Activated CD8-positive, alpha-beta T cell treated with anti-CD3 and anti-CD28 coated beads, Interleukin-2, amount 10 ng/mL, durations not matched to agents 7 days and 5 days (primary cell): ENCODE data around the gene GABBR2. TPM values are rescaled to one million over a fixed set of nuclear protein-coding genes. Genes with fewer than 3 reads are reported as not detected.
A peak's percentile ranks its signal among the peaks of the same experiment; 100 is the strongest.

Experiments used
- ATAC-seq: fragments of 150-1000 bp; cut with Tn5 transposase; one replicate; pipeline ENCODE4 v1.10.0; 2021; ENCODE audit warnings: moderate library complexity
- CTCF ChIA-PET: fragments of 350-600 bp; sonication (Branson Sonifier 250); formaldehyde crosslinking; loops from one replicate; lab custom pipeline; 2021; ENCODE audit warnings: antibody characterized with exemption; lab: Charles Lee
- POLR2A ChIA-PET: fragments of 350-600 bp; sonication (Branson Sonifier 250); formaldehyde crosslinking; loops from one replicate; lab custom pipeline; 2021; ENCODE audit warnings: antibody characterized with exemption; lab: Charles Lee
- DNase-seq: peaks from one replicate; pipeline ENCODE4 v3.0.0-alpha.2; 2020
- H3K27ac Mint-ChIP-seq: one replicate; pipeline ENCODE4 v1.8.0; 2021; ENCODE audit warnings: mild to moderate bottlenecking, mixed read lengths
- H3K27me3 Mint-ChIP-seq: one replicate; pipeline ENCODE4 v1.8.0; 2021; ENCODE audit warnings: low read depth, mixed read lengths
- H3K36me3 Mint-ChIP-seq: one replicate; pipeline ENCODE4 v1.8.0; 2021; ENCODE audit warnings: low read depth, mixed read lengths
- H3K4me1 Mint-ChIP-seq: one replicate; pipeline ENCODE4 v1.8.0; 2021; ENCODE audit warnings: low read depth, mixed read lengths
- H3K4me3 Mint-ChIP-seq: one replicate; pipeline ENCODE4 v1.8.0; 2021; ENCODE audit warnings: mild to moderate bottlenecking, mixed read lengths
- H3K9me3 Mint-ChIP-seq: one replicate; pipeline ENCODE4 v1.8.0; 2022; ENCODE audit warnings: mixed read lengths; ENCODE audit not compliant: insufficient read depth
- total RNA-seq, 2 experiments: library from RNA; stranded (reverse); gene quantifications; one replicate each; pipeline ENCODE4 v1.2.3, GENCODE V29; 2021

GABBR2 gene
- total RNA-seq, 2 experiments from 2014 or later, result not detected

DNA sequence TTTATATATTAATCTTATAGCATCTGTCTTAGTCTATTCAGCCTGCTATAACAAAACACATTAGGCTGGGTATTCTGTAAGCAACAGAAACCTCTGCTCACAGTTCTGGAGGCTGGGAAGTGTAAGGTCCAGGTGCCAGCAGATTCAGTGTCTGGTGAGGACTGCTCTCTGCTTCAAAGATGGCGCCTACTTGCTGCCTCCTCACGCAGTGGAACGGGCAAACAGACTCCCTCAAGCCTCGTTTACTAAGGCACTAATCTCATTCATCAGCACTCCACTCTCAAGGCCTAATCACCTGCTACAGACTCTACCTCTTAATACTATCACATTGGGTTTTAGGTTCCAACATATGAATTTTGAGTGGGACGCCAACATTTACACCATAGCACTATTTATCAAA is 448.1 kb downstream of the GABBR2 start:
- no peaks in the 10 kb centered on the region for H3K36me3 Mint-ChIP-seq
- H3K4me3 Mint-ChIP-seq, result no peak overlapping the region
- H3K9me3 Mint-ChIP-seq, result no peaks in the 10 kb centered on the region
- no peak overlapping the region for H3K27ac Mint-ChIP-seq
- DNase-seq, result no peak
- no peak for ATAC-seq
- H3K27me3 Mint-ChIP-seq, result peaks cover 7% of the 10 kb centered on the region
- H3K4me1 Mint-ChIP-seq, result peaks cover 6% of the 10 kb centered on the region
- POLR2A ChIA-PET, result no interaction called here
- CTCF ChIA-PET, result interaction anchor here (1.2 to 1.8 kb wide), 3 partner anchors 56 to 187 kb away, joined by 3 to 6 read pairs (median 3); no protein-coding TSS in a partner anchor

DNA sequence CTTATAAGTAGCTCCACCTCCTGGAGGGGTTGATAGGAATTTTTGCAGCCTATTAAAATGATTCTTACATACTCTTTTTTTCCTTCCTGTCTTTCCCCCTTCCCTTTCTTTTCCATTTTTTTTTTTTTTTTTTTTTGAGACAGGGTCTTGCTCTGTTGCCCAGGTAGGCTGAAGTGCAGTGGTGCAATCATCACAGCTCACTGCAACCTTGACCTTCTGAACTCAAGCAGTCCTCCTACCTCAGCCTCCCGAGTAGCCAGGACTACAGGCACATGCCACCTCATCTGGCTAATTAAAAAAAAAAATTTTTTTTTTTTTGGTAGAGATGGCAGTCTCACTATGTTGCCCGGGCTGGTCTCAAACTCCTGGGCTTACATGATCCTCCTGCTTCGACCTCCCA is 448.9 kb downstream of the GABBR2 start:
- ChIA-PET CTCF (interaction anchor here (1.0 to 1.8 kb wide), 4 partner anchors 55 to 225 kb away, joined by 3 to 6 read pairs (median 3); no protein-coding TSS in a partner anchor), POLR2A (no interaction called here)
- no peaks in the 10 kb centered on the region for H3K36me3 Mint-ChIP-seq
- peaks cover 9% of the 10 kb centered on the region for H3K4me1 Mint-ChIP-seq
- no peak for DNase-seq
- ATAC-seq, result no peak
- no peak overlapping the region for H3K4me3 Mint-ChIP-seq
- no peak overlapping the region for H3K27ac Mint-ChIP-seq
- peaks cover 5% of the 10 kb centered on the region for H3K27me3 Mint-ChIP-seq
- no peaks in the 10 kb centered on the region for H3K9me3 Mint-ChIP-seq

DNA sequence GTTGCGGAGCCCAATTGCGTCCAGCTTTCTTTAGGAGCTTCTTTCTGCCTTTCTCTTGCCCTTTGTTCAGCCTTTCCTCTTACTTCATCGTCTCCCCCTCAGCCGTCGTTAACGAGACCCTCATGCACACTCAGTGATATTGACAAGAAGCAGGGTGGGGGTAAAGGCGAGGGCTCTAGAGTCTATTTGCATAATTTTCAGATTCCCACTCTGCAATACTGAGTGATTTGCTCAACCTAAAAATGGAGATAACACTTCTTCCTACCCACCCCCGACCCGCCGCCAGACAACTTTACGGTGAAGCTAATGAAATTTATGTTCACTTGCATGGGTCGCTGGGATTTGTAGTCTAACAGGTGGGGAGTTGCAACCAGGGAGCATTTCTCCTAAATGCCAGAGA is 452.0 kb downstream of the GABBR2 start:
- no peaks in the 10 kb centered on the region for H3K9me3 Mint-ChIP-seq
- ATAC-seq (no peak), DNase-seq (peak; percentile 54)
- H3K36me3 Mint-ChIP-seq, result no peaks in the 10 kb centered on the region
- peaks cover 13% of the 10 kb centered on the region for H3K27me3 Mint-ChIP-seq
- ChIA-PET POLR2A (interaction anchor here (0.6 to 3.1 kb wide), 22 partner anchors 19 to 961 kb away, joined by 3 to 23 read pairs (median 5); partner anchors contain the start of genes NANS, TRIM14 and TRMO), CTCF (interaction anchor here (0.6 to 3.5 kb wide), 14 partner anchors 8 to 519 kb away, joined by 3 to 39 read pairs (median 5); partner anchors contain the start of genes ANP32B, TRIM14 and TRMO)
- H3K4me3 Mint-ChIP-seq, result peak overlapping the region; percentile 79
- H3K4me1 Mint-ChIP-seq, result peaks cover 17% of the 10 kb centered on the region
- peak overlapping the region; percentile 98 for H3K27ac Mint-ChIP-seq

DNA sequence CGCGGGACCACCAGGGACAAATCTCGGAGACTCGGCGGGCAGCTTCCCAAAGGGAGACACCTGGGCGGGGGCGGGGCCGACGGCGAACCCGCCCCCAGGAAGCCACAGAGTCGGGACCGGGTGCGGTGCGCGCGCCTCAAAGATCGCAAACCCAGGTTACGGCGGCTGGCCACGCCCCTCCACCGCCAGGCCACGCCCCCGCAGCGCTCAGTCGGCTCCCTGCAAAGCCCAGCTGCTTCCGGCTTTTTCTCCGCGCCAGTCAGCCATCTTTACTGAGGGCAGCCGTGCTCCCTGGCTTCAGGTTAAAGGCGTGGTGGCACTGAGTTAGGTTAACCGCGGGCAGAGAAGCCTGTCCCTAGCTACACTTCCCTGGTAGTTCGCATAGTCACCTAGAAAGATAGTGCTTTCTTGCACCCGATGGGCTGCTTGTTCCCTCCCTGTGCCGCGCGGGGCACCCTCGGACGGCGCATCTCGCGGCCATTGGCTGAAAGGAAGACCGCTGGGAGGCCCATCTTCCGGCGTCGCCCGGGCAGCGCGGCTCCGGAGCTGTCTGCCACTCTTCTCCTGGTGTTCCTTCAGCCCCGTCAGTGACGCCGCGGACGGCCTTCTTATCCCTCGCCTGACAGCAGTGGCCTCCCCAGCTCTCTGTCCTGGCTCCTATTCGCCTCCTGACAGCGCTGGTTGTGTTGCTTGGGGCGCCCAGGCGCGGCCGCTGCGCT is 453.0 kb downstream of the GABBR2 start, which contains the start of gene TBC1D2:
Gene TBC1D2, minus strand, starts transcription at position 72 of the 719 bp plus-strand sequence. CDS start 108 bp downstream, outside the sequence.
- H3K9me3 Mint-ChIP-seq, result no peaks in the 10 kb centered on the region
- H3K27ac Mint-ChIP-seq, result peak within 1 kb of the TSS; percentile 98
- CTCF ChIA-PET, result interaction anchor here (0.7 to 3.5 kb wide), 20 partner anchors 9 to 520 kb away, joined by 3 to 39 read pairs (median 5); partner anchors contain the start of genes TRIM14 and TRMO
- peak within 1 kb of the TSS; percentile 79 for H3K4me3 Mint-ChIP-seq
- POLR2A ChIA-PET, result interaction anchor here (0.6 to 3.1 kb wide), 30 partner anchors 10 to 842 kb away, joined by 3 to 23 read pairs (median 4); partner anchors contain the start of genes ANP32B, CORO2A, NANS and TRIM14
- peaks cover 13% of the 10 kb centered on the region for H3K27me3 Mint-ChIP-seq
- peak; percentile 86 for ATAC-seq
- peaks cover 17% of the 10 kb centered on the region for H3K4me1 Mint-ChIP-seq
- peak; percentile 98 for DNase-seq
- H3K36me3 Mint-ChIP-seq, result no peaks in the 10 kb centered on the region

DNA sequence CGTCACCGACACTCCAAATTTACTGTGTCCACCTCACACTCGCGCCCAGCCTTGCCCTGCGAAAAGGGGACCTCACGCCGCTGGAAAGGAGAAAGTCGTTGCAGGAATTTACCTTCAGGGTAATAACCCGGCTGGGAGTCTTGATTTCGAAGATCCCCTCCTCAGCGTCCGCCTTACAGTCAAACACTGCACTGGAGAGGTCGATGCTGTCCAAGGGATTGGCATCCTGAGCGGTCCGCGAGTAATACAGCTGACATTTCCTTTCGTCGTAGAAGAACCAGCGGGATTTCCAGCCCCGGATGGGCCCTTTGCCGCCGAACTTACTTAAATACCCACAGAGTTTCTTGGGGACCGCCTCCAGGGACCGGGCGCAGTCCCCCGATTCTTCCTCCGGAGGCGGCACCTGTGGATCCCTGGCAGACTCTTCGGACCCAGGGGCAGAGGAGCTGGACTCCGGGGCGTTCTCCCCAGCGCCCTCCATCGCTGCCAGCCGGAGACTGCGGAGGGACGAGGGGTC is 453.6 kb downstream of the GABBR2 start:
- CTCF ChIA-PET, result interaction anchor here (0.8 to 3.5 kb wide), 15 partner anchors 9 to 332 kb away, joined by 3 to 39 read pairs (median 5); partner anchors contain the start of genes TRIM14 and TRMO
- Mint-ChIP-seq H3K27ac (peak overlapping the region; percentile 98), H3K4me3 (peak overlapping the region; percentile 79), H3K36me3 (no peaks in the 10 kb centered on the region), H3K27me3 (peaks cover 13% of the 10 kb centered on the region), H3K4me1 (peaks cover 17% of the 10 kb centered on the region), H3K9me3 (no peaks in the 10 kb centered on the region)
- POLR2A ChIA-PET, result interaction anchor here (0.6 to 3.1 kb wide), 25 partner anchors 10 to 843 kb away, joined by 3 to 23 read pairs (median 3); partner anchors contain the start of genes ANP32B, CORO2A, NANS and TRIM14
- ATAC-seq (peak; percentile 46), DNase-seq (no peak)

DNA sequence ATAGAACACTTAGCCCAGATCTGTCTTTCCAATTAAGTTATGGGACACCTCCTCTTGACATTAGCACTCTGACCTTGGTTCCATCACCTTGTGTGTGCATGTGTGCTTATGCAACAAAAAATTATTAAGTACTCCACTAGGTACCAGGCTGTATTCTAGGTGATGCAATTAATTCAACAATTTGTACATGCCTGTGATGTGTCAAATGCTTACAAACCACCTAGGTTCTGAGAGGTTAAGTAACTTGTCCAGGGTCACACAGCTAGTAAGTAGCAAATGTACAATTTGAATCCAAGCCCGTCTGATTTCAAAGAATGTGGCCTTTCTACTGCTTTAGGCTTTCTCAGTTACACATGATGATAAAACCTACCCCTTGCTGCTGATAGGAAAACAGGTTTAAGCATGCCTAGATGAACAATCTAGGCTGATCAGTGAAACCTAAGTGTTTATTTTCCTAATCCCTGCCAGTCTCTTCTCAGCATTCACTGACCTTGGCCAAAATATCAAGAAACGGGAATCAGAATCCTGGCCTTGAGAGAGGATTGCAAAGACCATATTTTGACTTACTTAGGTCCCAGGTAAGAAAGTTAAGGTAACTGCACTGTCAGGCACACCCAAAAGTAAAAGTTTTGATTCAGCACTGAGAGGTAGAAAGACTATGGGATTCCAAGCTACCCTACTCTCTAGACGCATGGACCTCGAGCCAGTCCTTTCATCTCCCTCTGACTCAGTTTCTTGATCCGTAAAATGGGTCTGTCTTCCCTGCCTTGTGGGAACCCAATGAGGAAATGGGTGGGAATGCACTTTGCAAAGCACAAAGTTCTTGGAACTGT is 454.3 kb downstream of the GABBR2 start:
- Mint-ChIP-seq H3K27me3 (peaks cover 13% of the 10 kb centered on the region), H3K9me3 (no peaks in the 10 kb centered on the region), H3K4me1 (peaks cover 17% of the 10 kb centered on the region), H3K36me3 (no peaks in the 10 kb centered on the region), H3K4me3 (peak overlapping the region; percentile 79), H3K27ac (no peak overlapping the region)
- CTCF ChIA-PET, result interaction anchor here (1.2 to 3.5 kb wide), 9 partner anchors 8 to 180 kb away, joined by 3 to 39 read pairs (median 5); partner anchors contain the start of gene TRIM14
- DNase-seq (no peak), ATAC-seq (no peak)
- POLR2A ChIA-PET, result interaction anchor here (1.1 to 3.1 kb wide), 7 partner anchors 49 to 353 kb away, joined by 3 to 23 read pairs (median 11); partner anchors contain the start of genes CORO2A, NANS and TRIM14

DNA sequence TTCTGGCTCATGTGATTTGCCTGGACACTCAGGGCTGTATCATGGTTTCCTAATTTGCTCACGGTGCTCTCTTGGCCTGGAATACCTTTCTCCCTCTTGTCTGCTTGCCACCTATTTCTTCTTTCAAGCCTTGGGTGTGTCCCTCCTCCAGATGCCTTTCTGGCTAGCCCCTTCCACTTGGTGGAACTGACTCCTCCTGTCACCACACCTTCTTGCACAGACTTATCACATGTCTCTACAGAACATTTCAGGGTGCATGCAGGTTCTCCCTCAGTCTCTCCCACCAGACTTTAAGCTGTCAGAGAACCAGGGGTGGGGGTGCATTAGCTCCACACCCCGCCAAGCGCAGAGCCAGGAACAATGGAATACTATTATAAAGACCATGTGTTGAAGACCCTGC is 455.2 kb downstream of the GABBR2 start:
- H3K4me3 Mint-ChIP-seq, result no peak overlapping the region
- peaks cover 19% of the 10 kb centered on the region for H3K4me1 Mint-ChIP-seq
- no peaks in the 10 kb centered on the region for H3K9me3 Mint-ChIP-seq
- ChIA-PET POLR2A (no interaction called here), CTCF (interaction anchor here (1.4 kb wide), 1 partner anchor 48 kb away, joined by 5 read pairs; no protein-coding TSS in a partner anchor)
- no peak overlapping the region for H3K27ac Mint-ChIP-seq
- DNase-seq (no peak), ATAC-seq (no peak)
- H3K27me3 Mint-ChIP-seq, result peaks cover 13% of the 10 kb centered on the region
- H3K36me3 Mint-ChIP-seq, result no peaks in the 10 kb centered on the region

DNA sequence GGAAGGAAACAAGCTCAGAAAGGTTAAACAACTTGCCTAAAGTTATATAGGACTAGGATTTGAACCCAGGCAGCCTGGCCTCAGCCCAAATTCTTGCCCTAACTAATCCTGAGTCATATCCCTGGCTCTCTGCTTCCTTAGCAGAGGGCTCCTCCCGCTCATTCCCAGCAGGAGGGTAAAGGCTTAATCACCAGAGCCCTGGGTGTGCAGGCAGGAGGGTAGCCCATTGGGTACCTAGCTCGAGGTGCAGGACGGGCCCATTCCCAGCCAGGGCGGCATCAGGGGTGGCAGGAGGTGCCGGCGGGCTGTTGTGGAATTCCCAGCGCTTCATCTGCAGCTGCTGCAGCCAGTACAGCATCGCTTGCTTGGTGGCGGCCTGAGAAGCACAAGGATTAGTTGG is 457.2 kb downstream of the GABBR2 start:
- Mint-ChIP-seq H3K27ac (no peak overlapping the region), H3K27me3 (peaks cover 13% of the 10 kb centered on the region), H3K4me3 (no peak overlapping the region), H3K36me3 (no peaks in the 10 kb centered on the region), H3K9me3 (no peaks in the 10 kb centered on the region), H3K4me1 (peaks cover 16% of the 10 kb centered on the region)
- DNase-seq (no peak), ATAC-seq (no peak)
- ChIA-PET CTCF (no interaction called here), POLR2A (no interaction called here)

DNA sequence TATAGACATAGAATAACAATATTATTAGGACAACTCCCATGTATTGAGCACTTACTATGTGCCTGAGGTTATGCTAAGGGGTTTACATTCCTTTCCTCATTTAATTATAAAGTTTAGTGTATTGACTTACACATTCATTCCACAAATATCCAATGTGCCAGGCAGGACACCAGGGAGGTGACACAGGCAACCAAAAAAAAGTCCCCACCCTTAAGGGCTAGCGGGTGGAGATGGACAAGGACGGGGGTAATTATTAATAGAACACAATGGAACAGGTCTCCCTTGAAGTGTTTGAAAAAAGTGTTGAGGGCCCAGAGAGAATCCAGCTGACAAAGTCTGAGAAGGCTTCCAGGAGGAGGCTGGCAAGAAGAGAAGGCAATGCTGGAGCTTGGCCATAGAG is 459.0 kb downstream of the GABBR2 start:
- H3K27ac Mint-ChIP-seq, result no peak overlapping the region
- peaks cover 12% of the 10 kb centered on the region for H3K4me1 Mint-ChIP-seq
- ATAC-seq (no peak), DNase-seq (no peak)
- peaks cover 10% of the 10 kb centered on the region for H3K27me3 Mint-ChIP-seq
- no peaks in the 10 kb centered on the region for H3K36me3 Mint-ChIP-seq
- H3K4me3 Mint-ChIP-seq, result no peak overlapping the region
- ChIA-PET POLR2A (no interaction called here), CTCF (interaction anchor here (1.2 kb wide), 1 partner anchor 45 kb away, joined by 3 read pairs; no protein-coding TSS in a partner anchor)
- H3K9me3 Mint-ChIP-seq, result no peaks in the 10 kb centered on the region

DNA sequence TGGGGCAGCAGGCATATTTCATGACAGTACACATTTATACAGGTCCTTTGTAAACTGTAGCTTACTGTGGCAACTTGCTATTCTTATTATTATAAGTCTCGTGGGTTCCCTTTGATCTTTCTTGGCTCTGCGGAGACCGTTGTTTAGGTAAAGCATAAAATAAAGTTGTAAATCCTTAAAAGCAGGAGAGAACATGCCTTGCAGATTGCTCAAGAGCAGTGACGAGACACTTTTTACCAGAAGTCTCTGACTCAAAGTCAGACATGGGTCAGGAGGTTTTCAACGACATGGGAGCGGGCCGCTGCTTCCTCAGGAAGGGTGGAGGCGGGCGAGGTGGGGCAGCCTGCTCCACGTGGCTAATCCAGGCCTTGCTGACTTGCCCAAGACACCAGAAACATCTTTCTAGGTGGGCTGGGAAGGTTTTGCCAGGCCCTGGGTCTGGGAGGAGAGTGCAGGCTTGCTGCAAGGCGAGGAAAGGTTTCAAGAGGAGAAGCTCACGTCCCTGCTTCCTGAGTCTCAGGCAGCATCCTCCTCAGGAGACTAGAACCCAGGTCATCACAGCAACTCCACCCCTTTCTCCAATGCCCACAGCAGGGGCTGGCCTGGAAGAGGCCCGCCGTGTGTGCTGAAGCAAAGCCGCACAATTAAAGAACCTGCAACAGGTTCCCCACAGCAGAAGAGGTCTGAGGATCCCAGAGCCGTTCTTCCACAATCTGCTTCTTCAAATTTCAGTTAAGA is 459.8 kb downstream of the GABBR2 start:
- no peak for ATAC-seq
- ChIA-PET POLR2A (no interaction called here), CTCF (interaction anchor here (0.8 kb wide), 1 partner anchor 8 kb away, joined by 3 read pairs; no protein-coding TSS in a partner anchor)
- Mint-ChIP-seq H3K36me3 (no peaks in the 10 kb centered on the region), H3K4me3 (no peak overlapping the region), H3K4me1 (peaks cover 3% of the 10 kb centered on the region), H3K27me3 (peaks cover 4% of the 10 kb centered on the region), H3K9me3 (no peaks in the 10 kb centered on the region), H3K27ac (no peak overlapping the region)
- no peak for DNase-seq
